ENCODE data around the gene RHBDF2. TPM values are rescaled to one million over a fixed set of nuclear protein-coding genes. Genes with fewer than 3 reads are reported as not detected.

Gene RHBDF2
- total and polyA plus RNA-seq, 2 donors (not counting 1 experiment from before 2014, with no cell fraction given) = 288 to 482 TPM

GRCh38 chr17:76498876-76499251 is 2.4 kb downstream of the RHBDF2 start:
- Mint-ChIP-seq H3K9me3 (ENCODE audit: insufficient read depth) (no peaks in the 10 kb centered on the region), H3K4me1 (peaks cover 74% of the 10 kb centered on the region), H3K27me3 (no peaks in the 10 kb centered on the region), H3K4me3 (peak overlapping the region; percentile 97), H3K27ac (peak overlapping the region; percentile 94)
- DNase-seq (peak; percentile 78), ATAC-seq (ENCODE audit: low read depth) (peak; percentile 36)
- Histone ChIP-seq H3K9ac (ENCODE audit: low read length) (peak overlapping the region; percentile 86), H3K36me3 (replicated peaks in 1 of 2; ENCODE audit: control extremely low read depth in 1 of 2, control insufficient read depth in 1 of 2, extremely low read depth in 1 of 2, insufficient read depth in 2 of 2, low read length in 1 of 2) (peaks cover 0 to 45% of the 10 kb centered on the region in 2 experiments), H3K27me3 (replicated peaks in 1 of 4; ENCODE audit: control extremely low read depth in 1 of 4, control insufficient read depth in 3 of 4, insufficient read depth in 4 of 4, low read length in 3 of 4) (no peaks in the 10 kb centered on the region), H3K4me1 (ENCODE audit: control insufficient read depth in 2 of 2, insufficient read depth in 2 of 2, low read length in 2 of 2) (peaks cover 53 to 78% of the 10 kb centered on the region in 2 donors), H4K20me1 (ENCODE audit: control insufficient read depth, insufficient read depth, low read length, poor library complexity, severe bottlenecking) (peaks cover 47% of the 10 kb centered on the region), H3K4me3 (ENCODE audit: control extremely low read depth in 1 of 5, extremely low read depth in 1 of 5, insufficient read depth in 1 of 5, low read depth in 2 of 5, low read length in 4 of 5) (peak overlapping the region; percentile 46 to 97 (median 95)), H3K4me2 (replicated peaks; ENCODE audit: low read depth, low read length, poor library complexity, severe bottlenecking) (peak overlapping the region; percentile 82), H3K79me2 (ENCODE audit: control insufficient read depth, insufficient read depth, low read length) (peaks cover 88% of the 10 kb centered on the region), H3K9me3 (ENCODE audit: control extremely low read depth in 1 of 3, control insufficient read depth in 2 of 3, insufficient read depth in 1 of 3, low read length in 2 of 3) (no peaks in the 10 kb centered on the region), H2AFZ (ENCODE audit: insufficient read depth, low read depth, low read length, poor library complexity, severe bottlenecking) (no peak overlapping the region), H3K27ac (ENCODE audit: low read length in 2 of 2) (peak overlapping the region; percentile 78 to 94)
- ChIA-PET CTCF (interaction anchor here (1.1 to 20.8 kb wide), 9 partner anchors 9 to 101 kb away, joined by 3 to 442 read pairs (median 6); partner anchors contain the start of gene AANAT), POLR2A (interaction anchor here (0.6 to 22.8 kb wide), 11 partner anchors 8 to 1621 kb away, joined by 3 to 478 read pairs (median 4); partner anchors contain the start of genes AANAT and SPHK1)
- TF ChIP-seq EZH2 (IDR thresholded peaks at IDR 0.05; ENCODE audit: borderline replicate concordance, insufficient read depth, low read depth, low read length, poor library complexity, severe bottlenecking) (no peak), CTCF (IDR thresholded peaks at IDR 0.05) (no peak)
- intact Hi-C loops (cut with micrococcal nuclease) = loop anchor here (10.0 kb wide), 1 partner anchor 224 kb away; no protein-coding TSS in a partner anchor
- WGBS (ENCODE audit: insufficient coverage) = 0% methylated on average over 1 of the region's 4 CpGs

Data from B cell (primary cell).